ENCODE measurements around the gene C2orf68. TPM values are rescaled to one million over a fixed set of nuclear protein-coding genes. Genes with fewer than 3 reads are reported as not detected.
"Not testable (repeated sequence)": the region's sequence is repeated elsewhere in the genome, so short reads cannot be mapped to it uniquely, and the experiment has no call there.

C2orf68 gene, protein sequence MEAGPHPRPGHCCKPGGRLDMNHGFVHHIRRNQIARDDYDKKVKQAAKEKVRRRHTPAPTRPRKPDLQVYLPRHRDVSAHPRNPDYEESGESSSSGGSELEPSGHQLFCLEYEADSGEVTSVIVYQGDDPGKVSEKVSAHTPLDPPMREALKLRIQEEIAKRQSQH
- 49.3 TPM for polyA plus RNA-seq (ENCODE audit: insufficient read length)

DNA sequence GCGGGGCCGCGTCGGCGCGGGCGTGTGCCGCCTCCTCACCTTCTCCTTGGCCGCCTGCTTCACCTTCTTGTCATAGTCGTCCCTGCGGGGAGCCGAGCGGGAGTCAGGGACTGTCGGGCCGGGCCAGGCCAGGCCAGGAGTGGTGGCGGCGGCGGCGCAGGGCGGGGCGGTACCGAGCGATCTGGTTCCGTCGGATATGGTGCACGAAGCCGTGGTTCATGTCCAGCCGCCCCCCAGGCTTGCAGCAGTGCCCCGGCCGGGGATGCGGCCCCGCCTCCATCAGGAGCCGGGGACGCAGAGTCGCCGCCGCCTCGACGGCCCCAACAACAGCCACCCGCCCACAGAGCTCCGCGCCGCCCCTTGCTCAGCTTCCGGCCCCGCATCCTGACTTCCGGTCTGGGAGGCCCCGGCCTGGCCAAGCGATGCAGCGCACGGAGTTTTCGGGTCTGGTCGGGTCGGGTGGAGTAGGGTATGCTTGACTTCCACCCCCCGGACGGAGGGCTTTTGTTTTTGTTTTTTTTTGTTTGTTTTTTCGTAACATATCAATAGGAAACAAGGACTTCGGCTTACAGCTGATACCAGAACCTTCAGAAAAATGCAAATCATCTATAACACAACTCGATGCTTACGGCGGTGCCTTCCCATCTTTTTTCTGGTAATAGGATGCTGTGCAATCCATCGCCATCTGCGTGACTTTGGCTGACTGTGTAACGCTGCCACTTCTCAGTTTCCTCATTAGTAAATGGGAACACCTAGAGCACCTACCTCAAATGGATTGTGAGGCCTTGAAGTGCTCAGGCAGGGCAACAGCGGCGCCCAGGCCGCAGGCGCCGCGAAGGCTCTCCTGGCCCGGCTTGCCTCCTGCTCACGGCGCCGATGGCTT lies at the start of gene C2orf68:
C2orf68 (minus strand) TSS at position 362 of the 883 bp plus-strand sequence; CDS start at position 280, 82 bp downstream.
- peak; percentile 69 for DNase-seq (ENCODE audit: low read depth)

DNA sequence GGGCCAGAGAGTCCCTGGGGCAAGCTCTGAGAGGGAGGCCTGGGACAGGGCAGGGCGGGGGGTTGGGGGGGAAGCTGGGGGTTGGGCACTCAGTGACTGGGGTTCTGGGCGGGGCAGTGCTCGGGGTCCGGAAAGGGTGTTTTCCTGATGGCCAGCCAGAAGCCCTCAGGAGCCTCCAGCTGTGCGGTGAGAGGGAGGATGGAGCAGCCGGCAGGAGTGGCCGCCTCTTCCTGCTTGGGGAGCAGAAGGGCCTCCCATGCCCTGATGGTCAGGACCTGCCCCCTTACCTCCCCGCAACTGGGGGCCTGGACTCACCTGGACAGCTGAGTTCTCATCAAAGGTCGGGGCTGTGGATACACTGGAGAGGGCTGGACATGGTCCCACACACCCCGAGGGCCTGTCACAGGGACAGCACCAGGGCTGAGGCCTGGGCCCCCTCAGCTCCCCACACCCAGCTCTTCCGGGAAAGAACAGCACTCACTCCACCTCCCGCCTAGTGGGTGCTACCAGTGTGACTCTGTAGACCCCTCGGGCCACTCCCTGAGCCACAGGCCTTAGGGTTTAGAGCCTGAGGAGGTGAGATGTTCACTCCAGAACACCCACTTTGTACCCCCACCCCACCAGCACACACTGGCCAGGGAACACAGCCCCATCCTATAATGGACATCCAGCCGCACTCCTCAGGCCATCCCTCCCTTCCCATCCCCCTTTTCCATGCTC lies 49.4 kb upstream of the C2orf68 start:
- DNase-seq (ENCODE audit: low read depth) = no peak

DNA sequence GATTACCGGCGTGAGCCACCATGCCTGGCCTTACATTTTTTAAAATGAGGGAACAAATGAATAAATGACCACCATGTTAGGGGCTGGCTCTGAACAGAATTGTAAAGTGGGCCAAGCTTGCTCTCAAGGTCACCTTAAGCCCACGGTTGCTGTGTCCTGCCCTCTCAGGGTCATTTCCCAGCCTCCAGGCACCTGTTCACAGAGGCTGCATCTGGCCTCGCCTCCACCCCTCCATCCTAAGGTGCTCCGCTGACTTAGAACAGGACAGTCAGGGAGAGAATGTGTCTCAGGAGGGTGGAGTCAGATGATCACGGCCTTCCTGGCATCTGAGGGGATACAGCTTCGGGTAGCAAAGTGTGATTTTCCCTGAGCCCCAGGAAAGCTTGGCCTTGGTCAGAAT lies 48.9 kb upstream of the C2orf68 start:
- DNase-seq (ENCODE audit: low read depth) = no peak

DNA sequence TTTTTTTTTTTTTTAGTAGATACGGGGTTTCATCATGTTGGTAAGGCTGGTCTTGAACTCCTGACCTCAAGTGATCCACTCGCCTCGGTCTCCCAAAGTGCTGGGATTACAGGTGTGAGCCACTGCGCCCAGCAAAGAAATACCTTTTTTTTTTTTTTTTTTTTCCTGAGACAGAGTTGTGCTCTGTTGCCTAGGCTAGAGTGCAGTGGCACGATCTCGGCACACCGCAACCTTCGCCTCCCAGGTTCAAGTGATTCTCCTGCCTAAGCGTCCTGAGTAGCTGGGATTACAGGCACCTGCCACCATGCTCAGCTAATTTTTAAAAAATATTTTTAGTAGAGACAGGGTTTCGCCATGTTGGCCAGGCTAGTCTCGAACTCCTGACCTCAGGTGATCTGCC lies 48.4 kb upstream of the C2orf68 start:
- DNase-seq (ENCODE audit: low read depth) = not testable (repeated sequence)

DNA sequence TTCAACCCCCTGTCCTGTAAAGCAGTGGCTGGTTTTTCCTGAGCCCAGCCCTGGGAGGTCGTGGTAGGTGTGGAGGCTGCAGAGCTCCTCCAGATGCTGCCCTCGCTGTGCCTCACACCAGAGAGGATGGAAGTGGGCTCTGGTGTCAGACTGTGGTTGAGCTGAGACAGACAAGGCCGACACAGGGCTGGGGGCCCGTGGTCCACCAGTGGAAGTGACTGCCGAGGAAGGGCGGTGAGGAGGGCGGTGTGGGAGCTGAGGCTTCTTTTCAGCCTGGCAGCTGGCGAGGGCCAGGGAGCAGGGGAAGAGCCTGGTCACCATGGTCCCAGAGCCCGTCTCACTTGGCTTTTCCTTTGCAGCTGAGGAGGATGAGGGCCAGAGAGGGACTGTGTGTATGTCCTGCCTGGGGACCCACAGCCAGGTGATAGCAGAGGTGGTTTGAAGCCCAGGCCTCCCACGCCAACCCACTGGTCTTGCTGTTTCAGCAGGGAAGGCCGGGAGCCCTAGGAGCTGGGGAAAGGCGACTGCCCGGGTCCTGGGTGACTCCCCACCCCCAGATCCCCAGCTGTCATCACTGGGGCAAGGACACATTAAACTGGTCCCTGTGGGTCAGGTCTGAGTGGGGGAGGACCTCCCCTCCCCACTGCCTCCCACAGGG lies 47.6 kb upstream of the C2orf68 start:
- DNase-seq (ENCODE audit: low read depth) = no peak

DNA sequence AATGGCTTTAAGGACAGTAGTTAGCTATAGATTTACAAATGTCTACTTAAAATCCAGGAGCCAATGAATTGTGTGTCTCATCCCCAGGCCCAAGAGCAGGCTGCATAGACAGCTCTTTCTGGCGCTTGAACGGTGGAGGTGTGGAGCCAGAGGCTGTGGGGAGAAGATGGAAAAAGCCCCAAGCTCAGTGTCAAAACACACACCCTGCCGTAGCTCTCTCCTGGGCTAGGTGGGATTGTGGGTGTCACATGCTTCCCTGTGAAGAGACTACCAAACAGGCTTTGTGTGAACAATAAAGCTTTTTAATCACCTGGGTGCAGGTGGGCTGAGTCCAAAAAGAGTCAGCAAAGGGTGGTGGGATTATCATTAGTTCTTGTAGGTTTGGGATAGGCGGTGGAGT lies 45.5 kb upstream of the C2orf68 start:
- DNase-seq (ENCODE audit: low read depth) = not testable (repeated sequence)

DNA sequence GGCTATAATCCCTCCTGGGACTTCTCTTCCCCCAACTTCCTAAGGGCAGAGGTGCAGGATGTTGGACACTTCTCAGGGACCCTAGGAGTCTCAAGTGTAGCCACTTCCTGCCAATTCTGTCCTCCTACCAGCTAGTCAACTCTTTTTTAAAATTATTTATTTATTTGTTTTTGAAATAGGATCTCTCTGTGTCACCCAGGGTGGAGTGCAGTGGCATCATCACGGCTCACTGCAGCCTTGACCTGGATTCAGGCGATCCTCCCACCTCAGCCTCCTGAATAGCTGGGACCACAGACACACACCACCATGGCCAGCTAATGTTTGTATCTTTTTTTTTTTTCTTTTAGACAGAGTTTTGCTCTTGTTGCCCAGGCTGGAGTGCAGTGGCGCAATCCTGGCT lies 44.6 kb upstream of the C2orf68 start:
- no peak for DNase-seq (ENCODE audit: low read depth)

DNA sequence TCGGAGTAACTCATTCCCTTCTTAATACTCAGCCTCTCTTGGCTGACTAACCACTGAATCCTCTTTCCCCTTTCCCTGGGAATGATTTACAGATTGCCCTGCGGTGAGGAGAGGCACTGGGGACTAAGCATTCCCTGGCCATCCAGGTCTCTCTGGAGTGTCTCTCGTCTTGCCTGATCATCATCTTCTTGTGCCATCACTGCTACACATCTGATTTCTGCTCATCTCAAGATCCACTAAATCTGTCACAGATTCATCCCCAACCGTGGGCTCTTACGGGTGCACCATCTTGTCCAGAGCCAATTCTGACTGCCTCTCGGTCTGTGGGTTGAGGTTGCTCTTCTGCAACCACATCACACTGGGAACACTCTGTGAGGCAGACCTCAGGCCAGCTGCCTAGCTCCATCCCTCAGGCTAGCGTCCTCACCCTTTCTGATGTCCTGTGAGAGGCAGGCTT lies 44.1 kb upstream of the C2orf68 start:
- no peak for DNase-seq (ENCODE audit: low read depth)

DNA sequence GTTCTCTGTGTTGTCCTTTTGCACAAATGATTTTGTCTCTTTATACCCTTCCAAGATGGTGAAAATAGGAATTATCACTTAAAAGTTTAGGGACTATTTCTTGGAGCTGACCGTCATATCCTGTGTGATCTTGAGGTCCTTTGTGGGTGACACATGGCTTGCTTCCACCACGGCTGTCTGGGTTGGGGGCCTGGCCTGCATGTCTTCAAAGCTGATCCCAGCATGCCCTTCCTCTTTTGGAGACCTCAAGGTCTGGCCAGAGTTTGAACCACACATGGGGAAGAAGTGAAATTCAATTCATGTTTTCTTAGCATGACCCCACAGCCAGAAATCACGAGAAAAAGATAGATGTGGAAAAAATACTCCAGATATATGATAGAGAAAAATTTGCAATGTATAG lies 42.1 kb upstream of the C2orf68 start:
- no peak for DNase-seq (ENCODE audit: low read depth)

DNA sequence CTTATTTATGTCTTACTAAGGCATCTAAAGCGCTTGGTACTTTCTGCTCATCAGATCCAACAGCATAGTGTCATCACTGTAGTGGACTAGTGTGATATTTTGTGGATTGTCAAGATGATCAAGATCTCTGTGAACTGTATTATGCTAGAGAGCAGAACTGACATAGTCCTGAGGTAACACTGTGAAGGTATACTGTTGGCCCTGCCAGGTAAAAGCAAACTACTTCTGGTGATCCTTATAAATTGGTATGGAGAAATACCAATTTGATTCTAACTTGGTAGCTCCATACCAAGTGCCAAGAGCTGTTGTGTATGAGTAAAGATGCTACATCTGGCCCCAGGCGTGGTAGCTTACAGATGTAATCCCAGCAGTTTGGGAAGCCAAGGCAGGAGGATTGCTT lies 40.2 kb upstream of the C2orf68 start:
- DNase-seq (ENCODE audit: low read depth) = no peak

DNA sequence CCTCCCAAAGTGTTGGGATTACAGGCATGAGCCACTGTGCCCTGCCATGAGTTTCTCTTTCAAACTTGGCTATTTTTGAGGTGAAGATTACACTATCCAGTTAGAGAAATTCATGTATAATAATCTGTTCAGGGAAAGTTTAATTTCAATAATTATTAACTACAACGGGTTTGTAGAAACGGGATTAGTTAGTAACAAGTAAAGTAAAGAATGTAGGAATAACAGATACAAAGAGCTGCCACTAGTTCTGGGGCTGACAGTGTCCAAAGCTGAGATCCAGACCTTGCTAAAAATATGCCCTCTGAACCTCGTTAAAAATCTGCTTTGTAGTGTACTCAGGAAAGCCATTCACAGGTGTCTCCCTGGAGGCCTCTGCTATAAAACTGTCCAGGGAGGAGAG lies 39.2 kb upstream of the C2orf68 start:
- DNase-seq (ENCODE audit: low read depth) = no peak

DNA sequence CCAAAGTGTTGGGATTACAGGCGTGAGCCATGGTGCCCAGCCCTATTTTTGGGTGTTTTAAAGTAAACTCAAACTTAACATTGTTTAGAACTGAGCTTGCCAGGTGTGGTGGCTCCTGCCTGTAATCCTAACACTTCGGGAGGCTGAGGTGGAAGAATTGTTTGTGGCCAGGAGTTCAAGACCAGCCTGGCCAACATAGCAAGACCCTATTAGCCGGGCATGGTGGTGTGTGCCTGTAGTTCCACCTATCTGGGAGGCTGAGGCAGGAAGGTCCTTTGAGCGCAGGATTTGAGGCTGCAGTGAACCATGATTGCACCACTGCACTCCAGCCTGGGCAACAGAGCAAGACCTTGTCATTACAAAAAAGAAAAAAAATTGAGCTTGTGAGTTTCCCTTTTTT lies 38.6 kb upstream of the C2orf68 start:
- no peak for DNase-seq (ENCODE audit: low read depth)

DNA sequence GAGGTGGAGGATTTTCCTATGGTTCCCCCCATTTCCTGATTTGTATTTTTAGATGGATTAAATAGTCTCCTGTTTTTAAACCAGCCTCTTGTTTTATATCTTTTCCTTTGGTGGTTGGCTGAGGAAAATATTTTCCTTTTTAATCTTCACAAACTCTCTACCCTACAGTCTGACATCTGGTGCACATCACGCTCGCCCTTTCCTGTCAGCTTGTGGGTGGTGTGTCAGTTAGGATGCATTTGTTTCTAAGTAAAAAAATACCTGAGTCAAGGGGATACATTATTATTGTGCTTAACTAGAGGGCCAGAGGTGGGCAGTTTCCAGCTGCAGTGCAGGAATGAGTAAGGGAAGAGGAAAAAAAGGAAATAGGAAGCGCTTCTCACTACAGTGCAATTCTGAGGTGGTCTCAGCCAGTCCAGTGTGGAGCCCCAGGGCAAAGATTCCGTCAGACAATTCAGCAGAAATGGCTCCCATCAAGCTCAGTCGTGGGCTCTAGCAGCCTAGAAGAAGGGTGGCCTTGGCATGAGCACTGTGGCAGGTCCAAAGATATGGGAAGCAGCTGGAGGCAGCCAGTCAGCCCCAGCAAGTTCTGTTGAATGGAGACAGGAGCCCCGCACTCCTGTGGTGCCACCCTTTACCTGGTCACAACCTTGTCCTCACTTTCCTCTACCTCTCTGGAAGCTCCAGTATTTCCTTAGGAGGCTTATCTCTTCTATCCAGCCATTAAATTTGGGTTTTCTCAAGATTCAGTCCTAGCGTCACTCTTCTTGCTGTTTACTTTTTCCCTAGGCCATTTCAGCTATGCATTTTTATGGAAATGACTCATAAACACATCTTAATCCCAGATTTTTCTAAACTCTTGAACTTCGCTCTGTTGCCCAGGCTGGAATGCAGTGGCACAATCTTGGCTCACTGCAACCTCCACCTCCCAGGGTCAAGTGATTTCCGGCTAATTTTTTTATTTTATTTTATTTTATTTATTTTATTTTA lies 37.6 kb upstream of the C2orf68 start:
- no peak for DNase-seq (ENCODE audit: low read depth)

DNA sequence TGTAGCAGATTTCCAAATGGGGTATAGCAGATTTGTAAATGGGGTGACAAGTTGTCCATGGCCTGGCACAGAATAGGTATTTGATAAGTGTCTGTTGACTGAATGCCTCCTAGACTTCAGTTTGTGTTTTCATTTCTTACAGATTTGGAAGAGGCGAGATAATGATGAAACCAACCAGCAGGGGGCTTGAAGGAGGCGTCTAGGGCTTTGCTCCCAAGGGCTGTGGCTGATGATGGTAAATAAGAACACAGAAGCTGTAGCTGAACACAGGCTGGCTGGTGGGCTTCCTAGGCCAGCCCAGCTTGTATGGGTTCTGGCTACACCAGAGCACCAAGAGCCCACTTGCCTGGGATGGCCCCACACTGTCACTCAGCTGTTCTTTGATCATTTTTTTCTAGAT lies 36.8 kb upstream of the C2orf68 start:
- no peak for DNase-seq (ENCODE audit: low read depth)

DNA sequence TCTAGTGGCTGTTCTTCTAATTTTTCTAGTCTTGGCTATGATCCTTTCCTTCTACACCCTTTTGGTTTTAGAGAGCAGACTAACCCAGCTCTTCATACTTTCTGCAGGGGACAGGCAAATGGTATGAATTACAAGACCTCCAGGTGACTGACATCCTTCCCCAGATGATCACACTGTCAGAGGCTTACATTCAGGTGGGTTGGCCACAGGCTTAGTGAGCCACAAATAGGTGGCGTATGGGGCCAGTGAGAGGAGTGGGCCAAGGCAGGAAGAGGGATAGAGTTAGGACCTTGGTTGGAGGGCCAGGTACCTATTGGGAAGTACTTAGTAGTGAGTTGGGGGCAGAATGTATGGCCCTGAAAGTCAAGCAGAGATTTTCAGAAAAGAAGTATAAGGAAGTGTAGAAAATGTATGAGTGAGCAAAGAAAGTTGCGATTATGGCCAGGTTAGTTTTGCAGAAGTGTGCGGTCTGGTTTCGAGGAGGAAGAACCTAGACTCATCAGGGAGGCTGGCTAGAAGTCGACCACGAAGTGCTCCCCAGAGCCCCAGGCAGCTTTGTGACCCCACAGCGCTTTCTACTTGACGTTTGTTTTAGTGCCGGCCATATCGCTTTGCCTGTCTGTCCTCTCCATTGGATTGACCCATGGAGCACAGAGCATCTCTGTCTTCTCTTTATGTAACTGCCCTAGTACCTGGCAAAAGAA lies 36.1 kb upstream of the C2orf68 start:
- no peak for DNase-seq (ENCODE audit: low read depth)

DNA sequence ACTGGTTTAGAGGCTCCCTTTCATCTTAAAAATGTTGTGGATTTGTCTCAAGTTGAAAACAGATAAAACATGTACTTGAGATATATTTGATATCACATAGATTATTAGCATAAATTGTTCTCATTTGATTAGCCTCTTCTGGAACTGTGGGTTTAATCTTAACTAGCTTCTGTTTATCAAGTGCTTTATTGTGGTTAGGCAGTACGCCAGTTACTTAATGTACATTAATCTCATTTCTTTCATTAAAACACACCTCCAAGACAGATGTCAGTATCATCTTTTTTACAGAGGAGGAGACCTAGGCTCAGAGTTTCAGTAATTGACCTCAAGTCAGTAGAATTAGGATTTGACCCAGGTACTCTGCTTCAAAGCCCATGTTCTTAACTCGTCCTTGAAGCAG lies 34.3 kb upstream of the C2orf68 start:
- no peak for DNase-seq (ENCODE audit: low read depth)

DNA sequence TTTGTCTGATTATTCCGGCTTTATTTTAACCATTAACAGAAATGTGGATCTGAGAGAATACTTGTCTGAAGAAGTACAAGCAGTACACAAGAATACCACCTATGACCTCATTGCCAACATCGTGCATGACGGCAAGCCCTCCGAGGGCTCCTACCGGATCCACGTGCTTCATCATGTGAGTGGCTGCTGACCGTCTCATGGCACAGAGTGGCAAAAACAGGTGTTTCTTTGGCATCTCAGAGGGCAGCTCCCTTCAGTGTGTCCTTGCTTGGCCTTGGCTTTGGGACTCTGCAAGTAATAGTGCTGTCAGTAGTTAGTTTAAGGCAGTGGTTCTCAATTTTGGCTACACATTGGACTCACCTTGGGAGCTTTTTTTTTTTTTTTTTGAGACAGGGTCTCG lies 33.0 kb upstream of the C2orf68 start:
- DNase-seq (ENCODE audit: low read depth) = no peak

DNA sequence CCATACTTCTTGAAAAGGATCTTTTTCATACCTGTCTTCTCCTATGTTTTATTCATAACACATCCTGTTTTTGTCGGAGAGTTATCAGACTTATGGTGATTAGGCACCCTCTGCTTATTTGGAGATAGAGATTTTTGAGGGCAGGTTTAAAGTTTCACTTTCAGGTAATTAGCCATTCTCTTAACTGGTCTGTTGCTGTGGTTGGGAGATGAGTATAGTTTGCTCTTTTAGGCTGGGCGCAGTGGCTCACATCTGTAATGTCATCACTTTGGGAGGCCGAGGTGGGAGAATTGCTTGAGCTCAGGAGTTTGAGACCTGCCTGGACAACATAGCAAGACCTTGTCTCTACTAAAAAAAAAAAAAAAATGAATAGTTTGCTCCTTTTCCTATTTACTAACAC lies 30.9 kb upstream of the C2orf68 start:
- DNase-seq (ENCODE audit: low read depth) = no peak

DNA sequence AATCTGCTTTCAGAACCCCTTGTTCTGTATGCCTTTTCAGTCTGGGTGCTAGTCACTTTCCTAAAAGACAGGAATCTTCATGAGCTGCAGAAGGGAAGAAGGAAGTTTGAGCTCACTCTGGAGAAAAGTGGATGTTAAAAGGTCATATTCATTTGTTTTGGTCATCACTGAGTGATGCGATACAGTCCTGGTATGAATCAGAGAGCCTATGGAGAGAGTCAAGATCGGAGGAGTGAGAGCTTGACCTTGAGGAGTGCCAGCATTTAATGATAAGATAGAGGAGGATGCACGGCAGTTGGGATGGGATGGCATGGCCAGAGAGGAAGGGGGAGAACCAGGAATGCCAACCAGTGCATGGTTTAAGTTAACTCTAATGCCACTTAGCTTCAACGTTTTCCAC lies 23.8 kb upstream of the C2orf68 start:
- DNase-seq (ENCODE audit: low read depth) = no peak

DNA sequence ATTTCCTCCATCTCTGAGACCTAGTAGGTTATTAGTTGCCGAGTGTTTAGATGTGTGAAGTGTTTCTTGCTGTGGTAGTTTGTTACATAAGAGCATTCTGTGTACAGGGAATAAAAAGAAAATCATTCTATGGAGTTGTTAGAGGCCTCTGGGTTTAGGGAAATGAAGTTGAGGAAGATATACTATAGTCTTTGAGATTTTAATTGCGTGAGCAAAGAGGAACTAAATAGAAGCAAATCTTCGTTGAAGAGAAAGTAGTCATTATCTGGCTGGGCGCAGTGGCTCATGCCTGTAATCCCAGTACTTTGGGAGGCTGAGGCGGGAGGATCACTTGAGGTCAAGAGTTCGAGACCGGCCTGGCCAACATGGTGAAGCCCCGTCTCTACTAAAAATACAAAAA lies 23.1 kb upstream of the C2orf68 start:
- no peak for DNase-seq (ENCODE audit: low read depth)
